GM18505 (cell line): ENCODE results near the gene GPR135.
"Not testable (repeated sequence)": the region's sequence is repeated elsewhere in the genome, so short reads cannot be mapped to it uniquely, and the experiment has no call there.

ENCODE experiments used
- ATAC-seq: cut with Tn5 transposase; IDR thresholded peaks from one replicate; pipeline ENCODE4 v1.9.1; 2021; ENCODE audit not compliant: unreplicated experiment
- POLR2A ChIP-seq: IDR thresholded peaks from 4 replicates; pipeline ENCODE4 v1.6.1; 2011; ENCODE audit warnings: borderline replicate concordance; ENCODE audit not compliant: insufficient read depth, insufficient read length; ENCODE audit errors: extremely low read depth

Gene GPR135

GRCh38 chr14:59460378-59460777, 4.8 kb downstream of the GPR135 start:
- no peak for TF ChIP-seq POLR2A
- no peak for ATAC-seq

GRCh38 chr14:59458486-59458885, 6.7 kb downstream of the GPR135 start:
- TF ChIP-seq POLR2A, result no peak
- ATAC-seq, result no peak

- no peak for ATAC-seq
- TF ChIP-seq POLR2A, result no peak
These were observed 9.8 kb downstream of the GPR135 start for GRCh38 chr14:59455411-59455810.

GRCh38 chr14:59454139-59454538, 11.0 kb downstream of the GPR135 start:
- ATAC-seq, result no peak
- no peak for TF ChIP-seq POLR2A

GRCh38 chr14:59451849-59452248, 13.3 kb downstream of the GPR135 start:
- TF ChIP-seq POLR2A, result no peak
- ATAC-seq, result no peak

GRCh38 chr14:59450716-59451115, 14.5 kb downstream of the GPR135 start:
- TF ChIP-seq POLR2A, result no peak
- no peak for ATAC-seq

GRCh38 chr14:59448673-59449072, 16.5 kb downstream of the GPR135 start:
- ATAC-seq, result not testable (repeated sequence)

GRCh38 chr14:59439256-59439965, 25.8 kb downstream of the GPR135 start:
- no peak for TF ChIP-seq POLR2A
- ATAC-seq, result no peak

GRCh38 chr14:59438195-59438647, 27.0 kb downstream of the GPR135 start:
- TF ChIP-seq POLR2A, result no peak

GRCh38 chr14:59435987-59436386, 29.2 kb downstream of the GPR135 start:
- no peak for TF ChIP-seq POLR2A
- no peak for ATAC-seq

More at GRCh38 chr14:59438195-59438647, 27.0 kb downstream of the GPR135 start:
- no peak for ATAC-seq

GRCh38 chr14:59435101-59435500, 30.1 kb downstream of the GPR135 start:
- no peak for ATAC-seq

GRCh38 chr14:59429790-59430189, 35.4 kb downstream of the GPR135 start:
- no peak for TF ChIP-seq POLR2A
- no peak for ATAC-seq

More at GRCh38 chr14:59435101-59435500, 30.1 kb downstream of the GPR135 start:
- TF ChIP-seq POLR2A, result no peak

GRCh38 chr14:59428581-59429012, 36.6 kb downstream of the GPR135 start:
- no peak for ATAC-seq
- TF ChIP-seq POLR2A, result no peak

GRCh38 chr14:59427653-59428580, 37.3 kb downstream of the GPR135 start:
- no peak for TF ChIP-seq POLR2A
- ATAC-seq, result no peak
